ENCODE results near the gene MCRIP1. TPM values are rescaled to one million over a fixed set of nuclear protein-coding genes. Genes with fewer than 3 reads are reported as not detected.

MCRIP1 gene
- total and polyA plus RNA-seq, 2 of the 4 experiments (the other 2 are of a cell fraction) = 56.5 to 164 TPM

GRCh38 chr17:81852237-81852636 is 19.1 kb upstream of the MCRIP1 start:
- H3K9me3 ChIP-seq (ENCODE audit: control insufficient read depth, insufficient read depth, low read length) = no peaks in the 10 kb centered on the region
- no peak overlapping the region for H2AK5ac ChIP-seq (ENCODE audit: low read depth, low read length)
- H3K18ac ChIP-seq (ENCODE audit: low read depth, low read length) = no peak overlapping the region
- ATAC-seq (ENCODE audit: low read depth) (no peak), DNase-seq (no peak)
- 100% methylated on average over 8 of the region's 12 CpGs; no CpG with 5 or more reads in 1 of the 2 experiments for WGBS, 2 experiments (ENCODE audit: extremely low coverage in 2 of 2, insufficient read length in 1 of 2)
- H4K91ac ChIP-seq (ENCODE audit: insufficient read depth, low read depth, low read length) = no peak overlapping the region
- no peak overlapping the region for H3K27ac ChIP-seq (ENCODE audit: insufficient read depth, low read length)
- H2AK9ac ChIP-seq (replicated peaks; ENCODE audit: low read depth, low read length, poor library complexity) = no peak overlapping the region
- ChIA-PET CTCF (no interaction called here), POLR2A (ENCODE audit: unreplicated experiment) (no interaction called here)
- no peaks in the 10 kb centered on the region for H3K27me3 ChIP-seq (ENCODE audit: control insufficient read depth, insufficient read depth, low read length)
- H3K4me1 ChIP-seq (ENCODE audit: control insufficient read depth, insufficient read depth, low read length) = no peaks in the 10 kb centered on the region
- H4K8ac ChIP-seq (ENCODE audit: low read depth in 2 of 2, low read length in 2 of 2) = no peak overlapping the region
- no peak overlapping the region for H3K56ac ChIP-seq (ENCODE audit: extremely low read depth, insufficient read depth, low read length)
- H3K4me3 ChIP-seq (ENCODE audit: insufficient read depth, low read depth, low read length) = no peak overlapping the region
- peaks cover 7% of the 10 kb centered on the region; the same call in 1 of the 2 replicates for H3K9me1 ChIP-seq (ENCODE audit: insufficient read depth, low read length)
- dilution Hi-C loops (cut with HindIII; ENCODE audit: low sequenced_read_pairs, unreplicated experiment) (no loop called here), intact Hi-C loops (cut with micrococcal nuclease) (no loop called here), in situ Hi-C loops (cut with MboI; ENCODE audit: low sequenced_read_pairs) (no loop called here)
- H2BK15ac ChIP-seq (ENCODE audit: low read depth, low read length) = no peak overlapping the region
- H2BK120ac ChIP-seq (ENCODE audit: low read depth, low read length) = no peak overlapping the region
- H4K5ac ChIP-seq (ENCODE audit: low read depth, low read length) = no peak overlapping the region
- no peak overlapping the region for H3K4me2 ChIP-seq (ENCODE audit: low read depth, low read length)
- H3K9ac ChIP-seq (ENCODE audit: low read depth, low read length) = no peak overlapping the region
- no peak overlapping the region for H3K4ac ChIP-seq (ENCODE audit: low read depth, low read length)
- no peak overlapping the region for H3K14ac ChIP-seq (replicated peaks; ENCODE audit: low read depth, low read length)
- H2BK5ac ChIP-seq (ENCODE audit: low read depth, low read length, poor library complexity, severe bottlenecking) = no peak overlapping the region
- peaks cover 9 to 69% of the 10 kb centered on the region in 2 experiments for H3K79me1 ChIP-seq (ENCODE audit: low read depth in 1 of 2, low read length in 2 of 2)
- TF ChIP-seq RAD21 (IDR thresholded peaks at IDR 0.05; ENCODE audit: low read length) (no peak), CHD1 (IDR thresholded peaks at IDR 0.05; ENCODE audit: low read depth, low read length) (no peak)
- H4K20me1 ChIP-seq (ENCODE audit: insufficient read depth, low read length) = peaks cover 57% of the 10 kb centered on the region
- H2BK20ac ChIP-seq (ENCODE audit: low read depth, low read length) = no peak overlapping the region
- peaks cover 62% of the 10 kb centered on the region for H3K36me3 ChIP-seq (ENCODE audit: control insufficient read depth, insufficient read depth, low read length)
- H2AFZ ChIP-seq (replicated peaks; ENCODE audit: low read length, poor library complexity) = no peak overlapping the region
- BruUV-seq (replicated peaks) = no TSS peak
- no peak overlapping the region for H3K23ac ChIP-seq (ENCODE audit: low read depth, low read length)
